Measurements from ENCODE around the gene LIN54. TPM values are rescaled to one million over a fixed set of nuclear protein-coding genes. Genes with fewer than 3 reads are reported as not detected.

Gene LIN54
- total and polyA plus RNA-seq, 2 of the 13 experiments (the other 11 are each of a cell fraction or from before 2014, with no cell fraction given): 25.2 to 32.9 TPM

DNA sequence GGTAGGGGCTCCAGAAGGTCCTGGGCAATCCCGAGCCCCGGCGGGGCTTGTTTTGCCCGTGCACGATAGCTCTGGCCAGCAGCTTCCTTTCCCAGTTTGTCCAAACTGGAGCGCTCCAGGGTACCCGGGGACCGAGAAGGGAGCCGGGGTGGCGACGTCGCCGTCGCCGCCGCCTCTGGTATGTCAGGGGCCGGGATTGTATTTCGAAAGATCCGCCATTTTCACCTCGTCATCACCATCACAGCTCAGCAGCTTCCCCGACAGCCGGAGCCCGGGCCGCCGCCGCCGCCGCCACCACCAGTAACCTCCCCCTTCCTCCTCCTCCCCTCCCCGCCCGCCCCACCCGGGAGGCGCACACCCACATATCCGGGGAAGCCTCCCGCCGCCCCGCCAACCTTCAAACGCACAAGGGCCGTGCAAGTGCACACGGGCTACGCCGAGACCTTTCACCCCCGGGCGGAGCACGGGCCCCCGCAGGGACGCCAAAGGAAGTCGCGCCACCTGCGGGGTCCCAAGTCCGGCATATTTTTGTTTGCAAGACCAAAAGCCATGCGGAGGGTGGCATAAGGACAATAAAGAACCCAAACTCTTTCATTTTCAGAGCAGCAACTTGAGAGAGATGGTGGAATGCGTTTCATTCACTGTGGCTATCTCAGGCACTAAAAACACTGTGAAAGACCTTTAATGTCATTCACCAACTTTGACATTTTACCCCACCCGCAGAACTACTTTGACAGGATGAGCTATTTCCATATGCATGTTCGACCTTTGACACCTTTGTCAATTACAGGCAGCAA, at the start of gene LIN54 (continued):
- TF ChIP-seq, protein P1, sequence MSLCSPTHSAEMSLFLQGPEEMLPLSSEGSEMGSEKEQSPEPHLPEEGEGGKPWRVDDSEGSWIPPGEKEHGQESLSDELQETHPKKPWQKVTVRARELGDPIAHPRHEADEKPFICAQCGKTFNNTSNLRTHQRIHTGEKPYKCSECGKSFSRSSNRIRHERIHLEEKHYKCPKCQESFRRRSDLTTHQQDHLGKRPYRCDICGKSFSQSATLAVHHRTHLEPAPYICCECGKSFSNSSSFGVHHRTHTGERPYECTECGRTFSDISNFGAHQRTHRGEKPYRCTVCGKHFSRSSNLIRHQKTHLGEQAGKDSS (CRISPR knock-in tag; IDR thresholded peaks at IDR 0.05; ENCODE audit: borderline replicate concordance, low read depth): no peak
- TF ChIP-seq HDAC2 (CRISPR knock-in tag; IDR thresholded peaks at IDR 0.05) (peak; percentile 75), FOXP4 (CRISPR knock-in tag; IDR thresholded peaks at IDR 0.05) (peak; percentile 90), ZNF30 (CRISPR knock-in tag; IDR thresholded peaks at IDR 0.05) (no peak), ZC3H13 (CRISPR knock-in tag; IDR thresholded peaks at IDR 0.05) (no peak), ZNF18 (CRISPR knock-in tag; IDR thresholded peaks at IDR 0.05; ENCODE audit: insufficient replicate concordance) (no peak), EHMT2 (IDR thresholded peaks at IDR 0.05; ENCODE audit: borderline replicate concordance, low read depth, low read length) (no peak), WIZ (CRISPR knock-in tag; IDR thresholded peaks at IDR 0.05) (no peak), IRX3 (CRISPR knock-in tag; IDR thresholded peaks at IDR 0.05; ENCODE audit: borderline replicate concordance, low read depth) (no peak), SNAPC2 (CRISPR knock-in tag; IDR thresholded peaks at IDR 0.05) (no peak; the same call in 1 of the 2 replicates), FOSL1 (CRISPR knock-in tag; IDR thresholded peaks at IDR 0.05; ENCODE audit: borderline replicate concordance) (no peak), ZNF337 (CRISPR knock-in tag; IDR thresholded peaks at IDR 0.05; ENCODE audit: borderline replicate concordance, low read depth) (no peak), CBX5 (CRISPR knock-in tag; IDR thresholded peaks at IDR 0.05; ENCODE audit: borderline replicate concordance) (peak; percentile 44; the same call in 1 of the 2 replicates), ZBTB4 (CRISPR knock-in tag; IDR thresholded peaks at IDR 0.05; ENCODE audit: borderline replicate concordance) (no peak)
- TF ChIP-seq, protein P2, sequence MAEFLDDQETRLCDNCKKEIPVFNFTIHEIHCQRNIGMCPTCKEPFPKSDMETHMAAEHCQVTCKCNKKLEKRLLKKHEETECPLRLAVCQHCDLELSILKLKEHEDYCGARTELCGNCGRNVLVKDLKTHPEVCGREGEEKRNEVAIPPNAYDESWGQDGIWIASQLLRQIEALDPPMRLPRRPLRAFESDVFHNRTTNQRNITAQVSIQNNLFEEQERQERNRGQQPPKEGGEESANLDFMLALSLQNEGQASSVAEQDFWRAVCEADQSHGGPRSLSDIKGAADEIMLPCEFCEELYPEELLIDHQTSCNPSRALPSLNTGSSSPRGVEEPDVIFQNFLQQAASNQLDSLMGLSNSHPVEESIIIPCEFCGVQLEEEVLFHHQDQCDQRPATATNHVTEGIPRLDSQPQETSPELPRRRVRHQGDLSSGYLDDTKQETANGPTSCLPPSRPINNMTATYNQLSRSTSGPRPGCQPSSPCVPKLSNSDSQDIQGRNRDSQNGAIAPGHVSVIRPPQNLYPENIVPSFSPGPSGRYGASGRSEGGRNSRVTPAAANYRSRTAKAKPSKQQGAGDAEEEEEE (CRISPR knock-in tag; IDR thresholded peaks at IDR 0.05; ENCODE audit: borderline replicate concordance): no peak
- TF ChIP-seq, protein P3, sequence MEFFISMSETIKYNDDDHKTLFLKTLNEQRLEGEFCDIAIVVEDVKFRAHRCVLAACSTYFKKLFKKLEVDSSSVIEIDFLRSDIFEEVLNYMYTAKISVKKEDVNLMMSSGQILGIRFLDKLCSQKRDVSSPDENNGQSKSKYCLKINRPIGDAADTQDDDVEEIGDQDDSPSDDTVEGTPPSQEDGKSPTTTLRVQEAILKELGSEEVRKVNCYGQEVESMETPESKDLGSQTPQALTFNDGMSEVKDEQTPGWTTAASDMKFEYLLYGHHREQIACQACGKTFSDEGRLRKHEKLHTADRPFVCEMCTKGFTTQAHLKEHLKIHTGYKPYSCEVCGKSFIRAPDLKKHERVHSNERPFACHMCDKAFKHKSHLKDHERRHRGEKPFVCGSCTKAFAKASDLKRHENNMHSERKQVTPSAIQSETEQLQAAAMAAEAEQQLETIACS (CRISPR knock-in tag; IDR thresholded peaks at IDR 0.05): no peak
